PC-9 (cell line): ENCODE measurements around the gene ZNF268. TPM values are rescaled to one million over a fixed set of nuclear protein-coding genes. Genes with fewer than 3 reads are reported as not detected.

Source experiments
- BruUV-seq: library from RNA; stranded (reverse); fragments of 400-500 nt; replicated peaks from 2 replicates; lab custom pipeline; 2021; lab: Mats Ljungman, UMichigan
- CTCF ChIA-PET: fragments of 300-600 bp; sonication (Branson Sonifier 250); formaldehyde crosslinking; loops from one replicate; lab custom pipeline; 2022; ENCODE audit warnings: antibody characterized with exemption; lab: Charles Lee
- POLR2A ChIA-PET: fragments of 300-600 bp; sonication (Branson Sonifier 250); formaldehyde crosslinking; loops from one replicate; lab custom pipeline; 2022; ENCODE audit warnings: antibody characterized with exemption; ENCODE audit not compliant: unreplicated experiment; lab: Charles Lee
- DNase-seq, 2 experiments: peaks; one replicate each; pipeline versions ENCODE4 v3.0.0 to v3.0.0-alpha.2; 2015 to 2022; ENCODE audit warnings: mixed read lengths in 1 of 2
- H2AFZ ChIP-seq: fragments of 200-600 bp; sonication (generic); 2 replicates; pipeline ENCODE4 v1.8.1; 2017; ENCODE audit warnings: antibody characterized with exemption
- H3F3A ChIP-seq: fragments of 200-600 bp; sonication (generic); 2 replicates; pipeline ENCODE4 v1.8.1; 2017; ENCODE audit warnings: antibody characterized with exemption, mild to moderate bottlenecking, low read depth; ENCODE audit not compliant: insufficient read depth
- H3K27ac ChIP-seq: fragments of 200-600 bp; sonication (generic); 2 replicates; pipeline ENCODE4 v1.6.1; 2016; ENCODE audit warnings: mixed run types
- H3K27me3 ChIP-seq: fragments of 200-600 bp; sonication (generic); 2 replicates; pipeline ENCODE4 v1.6.1; 2016; ENCODE audit warnings: low read depth, mixed run types; ENCODE audit not compliant: insufficient read depth
- H3K36me3 ChIP-seq: fragments of 200-600 bp; sonication (generic); 2 replicates; pipeline ENCODE4 v1.6.1; 2016; ENCODE audit warnings: low read depth, mixed run types
- H3K4me1 ChIP-seq: fragments of 200-600 bp; sonication (generic); replicated peaks from 2 replicates; pipeline ENCODE4 v1.6.1; 2016; ENCODE audit warnings: mixed run types; ENCODE audit not compliant: insufficient read depth
- H3K4me2 ChIP-seq: fragments of 200-600 bp; sonication (generic); 2 replicates; pipeline ENCODE4 v1.6.1; 2017; ENCODE audit warnings: mixed run types
- H3K4me3 ChIP-seq: fragments of 200-600 bp; sonication (generic); 2 replicates; pipeline ENCODE4 v1.6.1; 2016; ENCODE audit warnings: mixed run types
- H3K79me2 ChIP-seq: fragments of 200-600 bp; sonication (generic); 2 replicates; pipeline ENCODE4 v1.6.1; 2017; ENCODE audit warnings: low read depth, mixed run types
- H3K9me2 ChIP-seq: fragments of 200-600 bp; sonication (generic); 2 replicates; pipeline ENCODE4 v1.8.1; 2017; ENCODE audit warnings: mild to moderate bottlenecking; ENCODE audit not compliant: insufficient read depth
- H3K9me3 ChIP-seq: fragments of 200-600 bp; sonication (generic); 2 replicates; pipeline ENCODE4 v1.8.1; 2016; ENCODE audit warnings: low read depth; ENCODE audit not compliant: insufficient read depth
- H4K20me1 ChIP-seq: fragments of 200-600 bp; sonication (generic); 2 replicates; pipeline ENCODE4 v1.8.1; 2017; ENCODE audit not compliant: insufficient read depth
- EZH2 ChIP-seq: fragments of 200-600 bp; sonication (generic); IDR thresholded peaks from 2 replicates; pipeline ENCODE4 v1.8.0; 2017; ENCODE audit warnings: antibody characterized with exemption, low read depth
- intact Hi-C: fragments of 100-400 bp; cut with micrococcal nuclease; formaldehyde crosslinking; loops from one replicate; pipeline ENCODE4 v1.10.0; 2022; ENCODE audit not compliant: unreplicated experiment
- total RNA-seq: library from RNA; stranded (reverse); gene quantifications from 2 replicates; pipeline ENCODE4 v1.2.3, GENCODE V29; 2021
- TF ChIP-seq, protein P1 (sequence below): fragments of 200-600 bp; sonication (generic); conservative IDR thresholded peaks from 2 replicates; pipeline ENCODE4 v1.6.1; 2017; ENCODE audit warnings: mixed run types, antibody characterized with exemption, mild to moderate bottlenecking, moderate library complexity

The ZNF268 gene
- total RNA-seq, 1 experiment from 2014 or later = 14.0 TPM

DNA sequence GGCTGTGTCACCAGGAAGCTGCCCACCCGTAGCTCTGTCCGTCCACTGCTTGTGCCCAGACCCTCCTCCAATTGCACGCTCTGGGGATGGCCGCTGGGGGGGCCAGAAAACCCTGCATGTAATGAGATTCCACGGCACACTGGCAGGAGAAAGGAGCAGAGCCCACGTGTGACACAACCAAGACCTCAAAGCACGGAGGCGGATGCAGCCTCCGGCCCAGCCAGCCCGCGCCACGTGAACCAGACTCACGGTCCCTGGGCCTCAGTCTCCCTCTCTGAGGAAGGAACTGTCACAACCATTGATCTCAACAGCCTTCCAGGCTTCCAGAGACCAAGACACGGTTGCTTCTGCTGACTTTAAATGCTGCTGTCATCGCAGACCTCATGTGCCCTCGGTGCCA is 39.9 kb downstream of the ZNF268 start:
- CTCF ChIA-PET = no interaction called here

DNA sequence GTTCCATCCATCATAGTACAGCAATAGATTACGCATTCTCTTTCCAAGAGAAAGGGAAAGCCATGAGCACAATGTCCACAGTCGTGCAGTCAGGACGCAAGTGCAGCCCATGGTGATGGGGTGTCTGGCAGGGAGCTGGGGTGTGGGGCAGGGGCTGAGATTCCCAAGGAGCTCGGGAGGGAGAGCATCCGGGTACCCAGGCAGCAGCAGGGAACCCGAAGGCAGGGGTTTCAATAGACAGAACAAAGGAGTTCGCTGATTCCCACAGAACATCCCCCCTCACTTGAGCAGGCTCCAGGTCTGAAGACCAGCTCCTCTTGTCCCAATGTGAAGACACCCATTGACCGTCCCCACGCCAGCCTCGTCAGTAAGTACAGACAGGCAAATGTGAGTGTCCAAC is 40.9 kb downstream of the ZNF268 start:
- no peaks in the 10 kb centered on the region for H3K79me2 ChIP-seq
- ChIA-PET POLR2A (no interaction called here), CTCF (no interaction called here)
- no peaks in the 10 kb centered on the region for H3K4me1 ChIP-seq
- DNase-seq = no peak
- H3K9me3 ChIP-seq = no peaks in the 10 kb centered on the region; the same call in 1 of the 2 replicates
- no peak overlapping the region for H3K4me3 ChIP-seq
- no peaks in the 10 kb centered on the region for H3F3A ChIP-seq
- H4K20me1 ChIP-seq = no peaks in the 10 kb centered on the region
- no peaks in the 10 kb centered on the region for H3K27me3 ChIP-seq
- H2AFZ ChIP-seq = no peak overlapping the region
- H3K9me2 ChIP-seq = no peaks in the 10 kb centered on the region
- TF ChIP-seq EZH2 = no peak
- TF ChIP-seq, protein P1, sequence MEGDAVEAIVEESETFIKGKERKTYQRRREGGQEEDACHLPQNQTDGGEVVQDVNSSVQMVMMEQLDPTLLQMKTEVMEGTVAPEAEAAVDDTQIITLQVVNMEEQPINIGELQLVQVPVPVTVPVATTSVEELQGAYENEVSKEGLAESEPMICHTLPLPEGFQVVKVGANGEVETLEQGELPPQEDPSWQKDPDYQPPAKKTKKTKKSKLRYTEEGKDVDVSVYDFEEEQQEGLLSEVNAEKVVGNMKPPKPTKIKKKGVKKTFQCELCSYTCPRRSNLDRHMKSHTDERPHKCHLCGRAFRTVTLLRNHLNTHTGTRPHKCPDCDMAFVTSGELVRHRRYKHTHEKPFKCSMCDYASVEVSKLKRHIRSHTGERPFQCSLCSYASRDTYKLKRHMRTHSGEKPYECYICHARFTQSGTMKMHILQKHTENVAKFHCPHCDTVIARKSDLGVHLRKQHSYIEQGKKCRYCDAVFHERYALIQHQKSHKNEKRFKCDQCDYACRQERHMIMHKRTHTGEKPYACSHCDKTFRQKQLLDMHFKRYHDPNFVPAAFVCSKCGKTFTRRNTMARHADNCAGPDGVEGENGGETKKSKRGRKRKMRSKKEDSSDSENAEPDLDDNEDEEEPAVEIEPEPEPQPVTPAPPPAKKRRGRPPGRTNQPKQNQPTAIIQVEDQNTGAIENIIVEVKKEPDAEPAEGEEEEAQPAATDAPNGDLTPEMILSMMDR = no peak
- no peak overlapping the region for H3K27ac ChIP-seq
- no TSS peak for BruUV-seq
- H3K4me2 ChIP-seq = no peak overlapping the region
- no peaks in the 10 kb centered on the region for H3K36me3 ChIP-seq
- intact Hi-C loops = no loop called here

More for the DNA sequence above, 39.9 kb downstream of the ZNF268 start:
- no peak overlapping the region for H3K4me2 ChIP-seq
- H3K4me1 ChIP-seq = no peaks in the 10 kb centered on the region
- H3K4me3 ChIP-seq = no peak overlapping the region
- intact Hi-C loops = no loop called here
- no peak for TF ChIP-seq EZH2
- TF ChIP-seq, protein P1 = no peak
- no peaks in the 10 kb centered on the region for H4K20me1 ChIP-seq
- no peaks in the 10 kb centered on the region for H3K36me3 ChIP-seq
- H3K27me3 ChIP-seq = no peaks in the 10 kb centered on the region
- H3K27ac ChIP-seq = no peak overlapping the region
- no peaks in the 10 kb centered on the region for H3F3A ChIP-seq
- POLR2A ChIA-PET = no interaction called here
- no TSS peak for BruUV-seq
- no peak overlapping the region for H2AFZ ChIP-seq
- no peaks in the 10 kb centered on the region for H3K79me2 ChIP-seq
- DNase-seq = no peak
- H3K9me3 ChIP-seq = no peaks in the 10 kb centered on the region; the same call in 1 of the 2 replicates
- no peaks in the 10 kb centered on the region for H3K9me2 ChIP-seq

DNA sequence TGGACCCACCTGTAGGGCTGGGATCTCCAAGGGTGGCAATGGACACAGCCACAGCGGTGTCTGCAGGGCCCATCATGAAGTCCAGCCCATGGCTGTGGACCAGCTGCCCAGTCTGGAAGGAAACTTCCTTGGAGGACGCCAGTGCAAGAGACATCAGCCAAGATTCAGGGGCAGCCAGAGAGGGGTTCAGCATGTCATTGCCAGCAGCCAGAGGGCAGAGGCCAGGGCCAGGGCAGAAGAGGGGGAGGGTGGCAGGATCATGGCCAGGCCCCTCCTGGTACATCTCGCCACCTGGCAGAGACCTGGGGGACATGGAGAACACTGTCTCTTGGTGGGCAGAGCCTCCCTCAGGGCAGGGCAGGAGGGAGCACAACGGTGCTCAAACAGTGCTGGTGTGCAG is 44.2 kb downstream of the ZNF268 start:
- no peak overlapping the region for H2AFZ ChIP-seq
- DNase-seq = no peak
- H3K4me3 ChIP-seq = no peak overlapping the region
- no peaks in the 10 kb centered on the region for H3K27me3 ChIP-seq
- no peaks in the 10 kb centered on the region for H3K79me2 ChIP-seq
- H3K4me2 ChIP-seq = no peak overlapping the region
- intact Hi-C loops = no loop called here
- ChIA-PET POLR2A (no interaction called here), CTCF (no interaction called here)
- no peaks in the 10 kb centered on the region for H3K4me1 ChIP-seq
- TF ChIP-seq, protein P1 = no peak
- TF ChIP-seq EZH2 = no peak
- no peaks in the 10 kb centered on the region for H3F3A ChIP-seq
- no peaks in the 10 kb centered on the region for H3K36me3 ChIP-seq
- BruUV-seq = no TSS peak
- no peaks in the 10 kb centered on the region for H3K9me2 ChIP-seq
- no peak overlapping the region for H3K27ac ChIP-seq
- H3K9me3 ChIP-seq = no peaks in the 10 kb centered on the region; the same call in 1 of the 2 replicates
- H4K20me1 ChIP-seq = no peaks in the 10 kb centered on the region
